ENCODE data around the gene DMWD.

Gene DMWD

GRCh38 chr19:45785781-45786532 is 6.7 kb downstream of the DMWD start:
- no peak for DNase-seq (ENCODE audit: low spot score)

GRCh38 chr19:45785097-45785496 is 7.5 kb downstream of the DMWD start:
- DNase-seq (ENCODE audit: low spot score): no peak

- DNase-seq (ENCODE audit: low spot score): no peak
These were observed 8.5 kb downstream of the DMWD start for GRCh38 chr19:45784096-45784495.

GRCh38 chr19:45782820-45783785 is 9.5 kb downstream of the DMWD start:
- DNase-seq (ENCODE audit: low spot score): peak; percentile 51

- DNase-seq (ENCODE audit: low spot score): no peak
These were observed 10.4 kb downstream of the DMWD start, which contains the start of gene DMPK for GRCh38 chr19:45782162-45782691. Gene DMPK (minus strand): TSS chr19:45782490. CDS start chr19:45782352, 138 bp downstream.

- no peak for DNase-seq (ENCODE audit: low spot score)
These were observed 11.2 kb downstream of the DMWD start for GRCh38 chr19:45781214-45782161.

GRCh38 chr19:45780448-45781213 is 12.0 kb downstream of the DMWD start:
- no peak for DNase-seq (ENCODE audit: low spot score)

GRCh38 chr19:45780146-45780447 is 12.5 kb downstream of the DMWD start:
- DNase-seq (ENCODE audit: low spot score): no peak

GRCh38 chr19:45779231-45780145 is 13.2 kb downstream of the DMWD start:
- peak; percentile 97 for DNase-seq (ENCODE audit: low spot score)

- DNase-seq (ENCODE audit: low spot score): no peak
These were observed 14.5 kb downstream of the DMWD start for GRCh38 chr19:45778010-45778661.

GRCh38 chr19:45777395-45777961 is 15.2 kb downstream of the DMWD start:
- DNase-seq (ENCODE audit: low spot score): no peak

- no peak for DNase-seq (ENCODE audit: low spot score)
These were observed 17.9 kb downstream of the DMWD start for GRCh38 chr19:45774765-45775164.

- no peak for DNase-seq (ENCODE audit: low spot score)
These were observed 19.3 kb downstream of the DMWD start for GRCh38 chr19:45773384-45773783.

GRCh38 chr19:45772912-45773311 is 19.7 kb downstream of the DMWD start:
- DNase-seq (ENCODE audit: low spot score): no peak

GRCh38 chr19:45772130-45772840 is 20.4 kb downstream of the DMWD start:
- no peak for DNase-seq (ENCODE audit: low spot score)

- DNase-seq (ENCODE audit: low spot score): no peak
These were observed 21.2 kb downstream of the DMWD start for GRCh38 chr19:45771311-45771933.

GRCh38 chr19:45770192-45771101 is 22.2 kb downstream of the DMWD start:
- peak; percentile 98 for DNase-seq (ENCODE audit: low spot score)
